ENCODE measurements around the gene MTUS2. TPM values are rescaled to one million over a fixed set of nuclear protein-coding genes. Genes with fewer than 3 reads are reported as not detected.

Gene MTUS2
- total RNA-seq, 1 experiment from 2014 or later: 0.35 TPM

DNA sequence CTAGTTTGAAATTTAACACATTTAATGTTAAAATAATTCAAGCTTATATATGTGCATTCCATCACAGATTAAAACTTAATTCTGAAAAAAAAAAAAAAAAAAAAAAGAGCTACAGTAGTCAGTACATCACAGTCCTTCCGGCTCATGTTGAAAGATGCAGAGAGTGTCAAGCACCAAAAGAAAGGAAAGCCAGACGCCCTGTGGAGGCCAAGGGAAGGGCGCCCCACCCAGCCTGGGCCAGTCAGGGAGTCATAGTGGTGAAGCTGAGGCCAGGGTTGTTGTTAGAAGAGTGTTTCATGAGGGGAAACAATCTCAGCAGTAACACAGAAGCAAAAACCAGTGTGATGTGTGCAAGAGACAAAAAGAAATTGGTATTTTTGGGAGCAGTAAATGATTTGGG is 375.3 kb downstream of the MTUS2 start:
- Mint-ChIP-seq H3K27ac (no peak overlapping the region; a peak in 1 of 7 replicates), H3K4me3 (no peak overlapping the region), H3K4me1 (no peaks in the 10 kb centered on the region), H3K9me3 (peaks cover 26 to 28% of the 10 kb centered on the region in 2 experiments; a peak in 4 of 5 replicates), H3K36me3 (ENCODE audit: insufficient read depth in 1 of 3, low read depth in 3 of 3) (peaks cover 2 to 27% (median 11%) of the 10 kb centered on the region in 3 experiments; a peak in 6 of 7 replicates), H3K27me3 (ENCODE audit: low read depth) (peaks cover 5% of the 10 kb centered on the region)
- Histone ChIP-seq H4K91ac (ENCODE audit: insufficient read length, low read depth, low read length) (no peak overlapping the region), H2AFZ (ENCODE audit: low read length) (no peak overlapping the region), H4K5ac (ENCODE audit: insufficient read length, low read depth, low read length) (no peak overlapping the region), H3K23me2 (ENCODE audit: insufficient read length, low read depth, low read length, poor library complexity, severe bottlenecking) (no peaks in the 10 kb centered on the region), H3K79me2 (ENCODE audit: insufficient read depth, low read length) (no peaks in the 10 kb centered on the region), H3K4me2 (ENCODE audit: insufficient read depth, insufficient read length, low read length) (no peak overlapping the region), H3K56ac (ENCODE audit: insufficient read length, low read depth, low read length) (no peak overlapping the region), H3K27ac (ENCODE audit: insufficient read length, low read depth, low read length) (no peak overlapping the region), H4K20me1 (ENCODE audit: control insufficient read depth, insufficient read depth, insufficient read length) (no peaks in the 10 kb centered on the region), H3K14ac (ENCODE audit: insufficient read depth, low read length) (no peak overlapping the region), H2BK15ac (ENCODE audit: low read depth, low read length) (no peak overlapping the region), H2AK5ac (ENCODE audit: insufficient read length, low read length) (no peak overlapping the region), H3K79me1 (ENCODE audit: insufficient read depth, low read depth, low read length, poor library complexity, severe bottlenecking) (no peaks in the 10 kb centered on the region), H2BK5ac (ENCODE audit: insufficient read length, low read length) (no peak overlapping the region), H2BK12ac (ENCODE audit: insufficient read length, low read depth, low read length) (no peak overlapping the region), H3K27me3 (ENCODE audit: insufficient read depth, low read length) (no peaks in the 10 kb centered on the region), H3K18ac (ENCODE audit: insufficient read length, low read depth, low read length) (no peak overlapping the region), H3K9ac (ENCODE audit: extremely low read depth, insufficient read length, low read length) (no peak overlapping the region), H4K8ac (replicated peaks; ENCODE audit: insufficient read length, low read depth, low read length) (no peak overlapping the region), H3K9me3 (ENCODE audit: control insufficient read depth, low read depth, low read length) (no peaks in the 10 kb centered on the region), H3T11ph (ENCODE audit: low read length) (no peak overlapping the region), H2BK120ac (ENCODE audit: low read depth, low read length, poor library complexity, severe bottlenecking) (no peak overlapping the region), H3K4me1 (ENCODE audit: insufficient read depth, low read length) (no peaks in the 10 kb centered on the region), H3K23ac (ENCODE audit: insufficient read length, low read depth, low read length) (no peak overlapping the region), H2BK20ac (ENCODE audit: low read depth, low read length, poor library complexity, severe bottlenecking) (no peak overlapping the region), H3K4ac (ENCODE audit: low read depth, low read length) (no peak overlapping the region)
- WGBS (ENCODE audit: extremely low coverage, insufficient read length, low lambda C conversion rate): no CpG with 5 or more reads among the region's 3 CpGs
- TF ChIP-seq CTCF (conservative IDR thresholded peaks at IDR 0.05): no peak
- no peak for DNase-seq

All from H9 (cell line).